Keratinocyte (primary cell): ENCODE data around the gene SLC39A8. TPM values are rescaled to one million over a fixed set of nuclear protein-coding genes. Genes with fewer than 3 reads are reported as not detected.

ENCODE experiments used
- DNase-seq: peaks from one replicate; pipeline ENCODE4 v3.0.0-alpha.2; 2011; ENCODE audit warnings: low read depth, missing footprints, low spot score
- FAIRE-seq: peaks from 2 replicates; lab custom pipeline; 2011; peaks lifted over from hg19 to GRCh38; lab: Jason Lieb, UNC
- H2AFZ ChIP-seq: 2 replicates; pipeline ENCODE4 v1.6.0; 2012; ENCODE audit warnings: low read length, control low read depth, inconsistent platforms; ENCODE audit not compliant: control insufficient read depth
- H3K27ac ChIP-seq: 2 replicates; pipeline ENCODE4 v1.5.1; 2011; ENCODE audit warnings: low read length; ENCODE audit not compliant: control insufficient read depth, insufficient read depth
- H3K27me3 ChIP-seq: 3 replicates; pipeline ENCODE4 v1.6.0; 2011; ENCODE audit warnings: low read length; ENCODE audit not compliant: control insufficient read depth, insufficient read depth; ENCODE audit errors: extremely low read depth
- H3K36me3 ChIP-seq, 2 experiments: 2 replicates in 1 of 2; 3 replicates in 1 of 2; pipeline ENCODE4 v1.5.1; 2011; ENCODE audit warnings: low read length in 2 of 2, mild to moderate bottlenecking in 1 of 2; ENCODE audit not compliant: control insufficient read depth in 2 of 2, insufficient read depth in 2 of 2; ENCODE audit errors: extremely low read depth in 1 of 2
- H3K4me1 ChIP-seq: 3 replicates; pipeline ENCODE4 v1.5.1; 2011; ENCODE audit warnings: low read length; ENCODE audit not compliant: control insufficient read depth, insufficient read depth; ENCODE audit errors: extremely low read depth
- H3K4me2 ChIP-seq: 3 replicates; pipeline ENCODE4 v1.6.0; 2011; ENCODE audit warnings: low read depth, low read length; ENCODE audit not compliant: control insufficient read depth, insufficient read depth; ENCODE audit errors: extremely low read depth
- H3K4me3 ChIP-seq, 3 experiments: fragments of 200-600 bp in 1 of 3; sonication (generic) in 1 of 3; 2 replicates in 2 of 3; 3 replicates in 1 of 3; pipeline ENCODE4 v1.5.1; 2011 to 2016; ENCODE audit warnings: low read length in 3 of 3, mild to moderate bottlenecking in 3 of 3, control low read depth in 2 of 3, inconsistent platforms in 1 of 3, low read depth in 1 of 3, mixed read lengths in 1 of 3, mixed run types in 1 of 3, moderate library complexity in 1 of 3; ENCODE audit not compliant: control insufficient read depth in 2 of 3, insufficient read depth in 2 of 3; ENCODE audit errors: extremely low read depth in 1 of 3
- H3K79me2 ChIP-seq: 2 replicates; pipeline ENCODE4 v1.6.0; 2012; ENCODE audit warnings: low read length; ENCODE audit not compliant: control insufficient read depth, insufficient read depth
- H3K9ac ChIP-seq: 3 replicates; pipeline ENCODE4 v1.6.0; 2011; ENCODE audit warnings: low read length; ENCODE audit not compliant: control insufficient read depth, insufficient read depth; ENCODE audit errors: extremely low read depth
- H3K9me1 ChIP-seq: 3 replicates; pipeline ENCODE4 v1.6.0; 2011; ENCODE audit warnings: low read length; ENCODE audit not compliant: control insufficient read depth, insufficient read depth; ENCODE audit errors: extremely low read depth
- H3K9me3 ChIP-seq: 2 replicates; pipeline ENCODE4 v1.5.1; 2012; ENCODE audit warnings: low read depth, low read length; ENCODE audit not compliant: control insufficient read depth
- H4K20me1 ChIP-seq: 3 replicates; pipeline ENCODE4 v1.6.0; 2011; ENCODE audit warnings: low read length; ENCODE audit not compliant: control insufficient read depth, insufficient read depth; ENCODE audit errors: extremely low read depth
- CTCF ChIP-seq, 3 experiments: IDR thresholded peaks in 1 of 3; conservative IDR thresholded peaks in 1 of 3; optimal IDR thresholded peaks in 1 of 3; 2 replicates in 2 of 3; 3 replicates in 1 of 3; pipeline versions ENCODE3 to v1.5.1; 2011; ENCODE audit warnings: low read length in 3 of 3, mild to moderate bottlenecking in 3 of 3, moderate library complexity in 2 of 3, control low read depth in 1 of 3, inconsistent platforms in 1 of 3; ENCODE audit not compliant: insufficient read depth in 2 of 3; ENCODE audit errors: extremely low read depth in 1 of 3
- EZH2 ChIP-seq: IDR thresholded peaks from one replicate; pipeline ENCODE4 v1.6.1; 2012; ENCODE audit warnings: inconsistent platforms, mild to moderate bottlenecking, low read length, moderate library complexity
- dilution Hi-C: fragments of 300-500 bp; cut with MboI; formaldehyde crosslinking; loops from one replicate; pipeline ENCODE4 v1.7.0; 2020; ENCODE audit warnings: low sequenced_read_pairs; ENCODE audit not compliant: extremely low pct_ligation_motif_present
- polyA plus RNA-seq, 5 experiments: library from polyadenylated mRNA; depleted of rRNA in 3 of 5; stranded (reverse) in 3 of 5; stranded (forward) in 1 of 5; unstranded in 1 of 5; fragments of >200 nt; gene quantifications; 1 replicate in 1 of 5; 2 replicates in 3 of 5; 3 replicates in 1 of 5; pipeline versions ENCODE4 v1.2.1 to v1.2.3, GENCODE V29; 2011 to 2012; ENCODE audit warnings: missing spikeins in 2 of 5, low read depth in 1 of 5, low replicate concordance in 1 of 5

SLC39A8 gene
- polyA plus RNA-seq, 1 donor (not counting 4 experiments of a cell fraction or from before 2014, with no cell fraction given): 7.5 TPM

DNA sequence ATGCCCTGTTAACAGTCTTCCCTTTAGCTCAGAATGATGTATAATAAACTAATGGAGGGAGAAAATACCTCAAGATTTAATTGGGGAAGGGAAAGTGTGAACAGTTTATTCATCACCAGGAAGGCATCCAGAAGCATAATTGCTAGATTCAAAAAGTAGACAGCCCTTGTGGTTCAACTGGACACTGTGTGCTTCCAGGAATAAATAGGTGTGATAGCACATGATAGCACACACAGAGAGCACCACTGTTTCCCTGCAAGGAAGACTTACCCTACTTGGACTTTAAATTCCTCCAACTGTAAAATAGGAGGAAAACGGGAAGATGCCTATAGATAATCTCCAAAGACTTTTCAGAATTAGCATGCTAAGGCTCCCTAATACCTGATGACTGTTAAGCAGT is 27.8 kb downstream of the SLC39A8 start:
- H3K27ac ChIP-seq: no peak overlapping the region
- H3K79me2 ChIP-seq: no peaks in the 10 kb centered on the region
- no peaks in the 10 kb centered on the region for H4K20me1 ChIP-seq
- no peak overlapping the region for H3K4me3 ChIP-seq
- no peaks in the 10 kb centered on the region for H3K27me3 ChIP-seq
- H3K9me1 ChIP-seq: no peaks in the 10 kb centered on the region
- no peak overlapping the region for H3K9ac ChIP-seq
- no peak for DNase-seq
- no peak overlapping the region for H3K4me2 ChIP-seq
- FAIRE-seq: no peak
- H2AFZ ChIP-seq: no peak overlapping the region
- no peaks in the 10 kb centered on the region for H3K9me3 ChIP-seq
- dilution Hi-C loops: no loop called here
- TF ChIP-seq EZH2 (no peak), CTCF (optimal IDR thresholded peaks at IDR 0.05 in 1 of 3, IDR thresholded peaks at IDR 0.05 in 1 of 3, conservative IDR thresholded peaks at IDR 0.05 in 1 of 3; ENCODE audit: extremely low read depth in 1 of 3, insufficient read depth in 2 of 3, low read length in 3 of 3) (no peak)
- no peaks in the 10 kb centered on the region for H3K36me3 ChIP-seq
- no peaks in the 10 kb centered on the region for H3K4me1 ChIP-seq

DNA sequence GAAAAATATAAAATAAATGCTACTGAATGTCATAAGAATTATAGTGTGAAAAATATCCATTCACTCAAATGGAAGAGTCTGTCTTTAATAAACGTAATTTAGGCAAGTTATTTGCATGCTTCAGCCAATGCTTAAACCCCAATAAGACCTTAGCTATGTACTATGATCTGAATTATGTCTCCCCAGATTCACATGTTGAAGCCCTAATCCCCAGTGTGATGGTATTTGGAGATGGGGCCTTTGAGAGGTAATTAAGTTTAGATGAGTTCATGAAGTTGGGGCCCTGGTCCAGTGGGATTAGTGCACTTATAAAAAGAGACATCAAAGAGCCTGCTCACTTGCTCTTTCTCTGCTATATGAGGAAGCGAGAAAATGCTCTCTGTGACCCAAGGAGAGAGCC is 28.7 kb downstream of the SLC39A8 start:
- no peak for FAIRE-seq
- TF ChIP-seq EZH2 (no peak), CTCF (optimal IDR thresholded peaks at IDR 0.05 in 1 of 3, IDR thresholded peaks at IDR 0.05 in 1 of 3, conservative IDR thresholded peaks at IDR 0.05 in 1 of 3; ENCODE audit: extremely low read depth in 1 of 3, insufficient read depth in 2 of 3, low read length in 3 of 3) (no peak)
- DNase-seq: no peak

More for the DNA sequence above, 28.7 kb downstream of the SLC39A8 start:
- Histone ChIP-seq H3K79me2 (no peaks in the 10 kb centered on the region), H3K9me1 (no peaks in the 10 kb centered on the region), H3K36me3 (no peaks in the 10 kb centered on the region), H3K4me1 (no peaks in the 10 kb centered on the region), H2AFZ (no peak overlapping the region), H3K4me2 (no peak overlapping the region), H3K9ac (no peak overlapping the region), H3K4me3 (no peak overlapping the region), H4K20me1 (no peaks in the 10 kb centered on the region), H3K27me3 (no peaks in the 10 kb centered on the region), H3K27ac (no peak overlapping the region), H3K9me3 (no peaks in the 10 kb centered on the region)
- dilution Hi-C loops: no loop called here
